K562 (cell line): Measurements from ENCODE around the gene LTBP1. TPM values are rescaled to one million over a fixed set of nuclear protein-coding genes. Genes with fewer than 3 reads are reported as not detected.

ENCODE experiments used
- C11orf30 ChIP-seq: fragments of 450-650 bp; IDR thresholded peaks from 2 replicates; pipeline ENCODE4 v1.6.1; 2016; ENCODE audit warnings: low read depth, mild to moderate bottlenecking
- CXXC5 ChIP-seq: fragments of 250-450 bp; sonication (Bioruptor Pico); IDR thresholded peaks from 2 replicates; pipeline ENCODE4 v1.8.0; 2022; ENCODE audit warnings: inconsistent platforms, mild to moderate bottlenecking, moderate library complexity
- RAD21 ChIP-seq, 2 experiments: fragments of 250-450 bp in 1 of 2; fragments of 450-650 bp in 1 of 2; sonication (Bioruptor Pico) in 1 of 2; formaldehyde crosslinking in 1 of 2; IDR thresholded peaks in 1 of 2; conservative IDR thresholded peaks in 1 of 2; 2 replicates each; pipeline versions ENCODE4 v1.4.0 to v1.8.0; 2020 to 2022; ENCODE audit warnings: mild to moderate bottlenecking in 2 of 2, moderate library complexity in 1 of 2
- REST ChIP-seq, 2 experiments: fragments of 450-650 bp; formaldehyde crosslinking in 1 of 2; IDR thresholded peaks; 2 replicates each; pipeline versions ENCODE4 v1.4.0 to v1.6.1; 2014 to 2020; ENCODE audit warnings: mild to moderate bottlenecking in 2 of 2, borderline replicate concordance in 1 of 2, low read depth in 1 of 2
- STAT6 ChIP-seq: sonication (generic); formaldehyde crosslinking; IDR thresholded peaks from 2 replicates; pipeline ENCODE4 v1.8.1; 2023; ENCODE audit warnings: mild to moderate bottlenecking, missing genetic modification reagents
- ZNF24 ChIP-seq: fragments of 450-650 bp; IDR thresholded peaks from 2 replicates; pipeline ENCODE4 v1.6.1; 2016
- ZNF384 ChIP-seq: IDR thresholded peaks from 2 replicates; pipeline ENCODE4 v1.6.1; 2012; ENCODE audit warnings: low read depth, low read length, improper control_type of control experiment
- ZNF589 ChIP-seq: fragments of 200-800 bp; sonication (Bioruptor generic); IDR thresholded peaks from 2 replicates; pipeline ENCODE4 v1.6.1; 2016; ENCODE audit warnings: low read depth, missing genetic modification characterization, missing compliant biosample characterization
- ZNF699 ChIP-seq: fragments of 250-450 bp; sonication (Bioruptor Pico); IDR thresholded peaks from 2 replicates; pipeline ENCODE4 v1.8.0; 2021; ENCODE audit warnings: mild to moderate bottlenecking, moderate library complexity; ENCODE audit not compliant: insufficient replicate concordance
- polyA plus RNA-seq, 8 experiments: library from polyadenylated mRNA; depleted of rRNA in 4 of 8; stranded (reverse) in 5 of 8; unstranded in 3 of 8; fragments of >200 nt; fragmentation: Nextera tagmentation in 2 of 8; fragmentation: Illumina TruSeq in 1 of 8; extraction: Ambion mirVana in 2 of 8; extraction: Trizol in 1 of 8; gene quantifications; 2 replicates each; pipeline versions ENCODE4 v1.2.1 to v1.2.3, GENCODE V29; 2011 to 2014; ENCODE audit warnings: inconsistent platforms in 1 of 8, missing spikeins in 1 of 8
- total RNA-seq, 7 experiments: library from RNA; depleted of rRNA in 6 of 7; stranded (reverse); fragments of >200 nt in 6 of 7; fragmentation: Illumina TruSeq in 2 of 7; extraction: Trizol in 2 of 7; gene quantifications; 2 replicates each; pipeline versions ENCODE4 v1.2.1 to v1.2.3, GENCODE V29; 2011 to 2021; ENCODE audit warnings: low replicate concordance in 1 of 7
- TF ChIP-seq, protein P1 (sequence below): fragments of 450-650 bp; IDR thresholded peaks from one replicate; pipeline ENCODE4 v1.6.1; 2018; ENCODE audit warnings: mild to moderate bottlenecking, moderate library complexity; ENCODE audit not compliant: partially characterized antibody
- TF ChIP-seq, protein P2 (sequence below), 3 experiments: IDR thresholded peaks in 2 of 3; conservative IDR thresholded peaks in 1 of 3; 2 replicates each; pipeline ENCODE4 v1.5.1; 2011 to 2012; ENCODE audit warnings: low read length in 3 of 3, mild to moderate bottlenecking in 3 of 3, control low read depth in 2 of 3, improper control_type of control experiment in 1 of 3, inconsistent platforms in 1 of 3, low read depth in 1 of 3, mixed read lengths in 1 of 3, moderate library complexity in 1 of 3; ENCODE audit not compliant: insufficient read depth in 2 of 3

Gene LTBP1
- total and polyA plus RNA-seq, 9 of the 15 experiments (the other 6 are each of a cell fraction or from before 2014, with no cell fraction given), result 3.6 to 16.4 (median 8.5) TPM

GRCh38 chr2:33034784-33035183 is 88.0 kb downstream of the LTBP1 start (continued):
- TF ChIP-seq REST (IDR thresholded peaks at IDR 0.05; ENCODE audit: borderline replicate concordance) (peak; percentile 54; the same call in 1 of the 2 replicates), REST (CRISPR knock-in tag; IDR thresholded peaks at IDR 0.05; ENCODE audit: low read depth) (no peak), CXXC5 (CRISPR knock-in tag) (no peak), STAT6 (CRISPR knock-in tag) (no peak), ZNF699 (CRISPR knock-in tag) (no peak), ZNF24 (no peak), RAD21 (CRISPR knock-in tag; conservative IDR thresholded peaks at IDR 0.05 in 1 of 2, IDR thresholded peaks at IDR 0.05 in 1 of 2) (peak; percentile 45 to 58), C11orf30 (no peak), ZNF384 (0 out of 2 replicates have a peak, but pooled peaks have one; percentile 19), ZNF589 (CRISPR knock-in tag) (no peak)
- TF ChIP-seq, protein P1, sequence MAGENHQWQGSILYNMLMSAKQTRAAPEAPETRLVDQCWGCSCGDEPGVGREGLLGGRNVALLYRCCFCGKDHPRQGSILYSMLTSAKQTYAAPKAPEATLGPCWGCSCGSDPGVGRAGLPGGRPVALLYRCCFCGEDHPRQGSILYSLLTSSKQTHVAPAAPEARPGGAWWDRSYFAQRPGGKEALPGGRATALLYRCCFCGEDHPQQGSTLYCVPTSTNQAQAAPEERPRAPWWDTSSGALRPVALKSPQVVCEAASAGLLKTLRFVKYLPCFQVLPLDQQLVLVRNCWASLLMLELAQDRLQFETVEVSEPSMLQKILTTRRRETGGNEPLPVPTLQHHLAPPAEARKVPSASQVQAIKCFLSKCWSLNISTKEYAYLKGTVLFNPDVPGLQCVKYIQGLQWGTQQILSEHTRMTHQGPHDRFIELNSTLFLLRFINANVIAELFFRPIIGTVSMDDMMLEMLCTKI, result no peak
- TF ChIP-seq, protein P2, sequence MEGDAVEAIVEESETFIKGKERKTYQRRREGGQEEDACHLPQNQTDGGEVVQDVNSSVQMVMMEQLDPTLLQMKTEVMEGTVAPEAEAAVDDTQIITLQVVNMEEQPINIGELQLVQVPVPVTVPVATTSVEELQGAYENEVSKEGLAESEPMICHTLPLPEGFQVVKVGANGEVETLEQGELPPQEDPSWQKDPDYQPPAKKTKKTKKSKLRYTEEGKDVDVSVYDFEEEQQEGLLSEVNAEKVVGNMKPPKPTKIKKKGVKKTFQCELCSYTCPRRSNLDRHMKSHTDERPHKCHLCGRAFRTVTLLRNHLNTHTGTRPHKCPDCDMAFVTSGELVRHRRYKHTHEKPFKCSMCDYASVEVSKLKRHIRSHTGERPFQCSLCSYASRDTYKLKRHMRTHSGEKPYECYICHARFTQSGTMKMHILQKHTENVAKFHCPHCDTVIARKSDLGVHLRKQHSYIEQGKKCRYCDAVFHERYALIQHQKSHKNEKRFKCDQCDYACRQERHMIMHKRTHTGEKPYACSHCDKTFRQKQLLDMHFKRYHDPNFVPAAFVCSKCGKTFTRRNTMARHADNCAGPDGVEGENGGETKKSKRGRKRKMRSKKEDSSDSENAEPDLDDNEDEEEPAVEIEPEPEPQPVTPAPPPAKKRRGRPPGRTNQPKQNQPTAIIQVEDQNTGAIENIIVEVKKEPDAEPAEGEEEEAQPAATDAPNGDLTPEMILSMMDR (IDR thresholded peaks at IDR 0.05 in 2 of 3, conservative IDR thresholded peaks at IDR 0.05 in 1 of 3; ENCODE audit: insufficient read depth in 2 of 3, low read depth in 1 of 3, low read length in 3 of 3), result peak in 1 of 3 experiments; percentile 37; a peak in 2 of 6 replicates
